GM20000 (cell line): ENCODE results near the gene ISL1.

Experiments used
- DNase-seq: peaks from one replicate; pipeline ENCODE4 v3.0.0; 2012; ENCODE audit warnings: low spot score
- CTCF ChIP-seq: IDR thresholded peaks from 2 replicates; pipeline ENCODE4 v1.5.1; 2012; ENCODE audit warnings: mild to moderate bottlenecking, control low read depth; ENCODE audit errors: extremely low read depth, missing control alignments

ISL1 gene

GRCh38 chr5:51411921-51412325 lies 28.7 kb downstream of the ISL1 start:
- no peak for DNase-seq
- no peak for TF ChIP-seq CTCF

GRCh38 chr5:51414516-51414915 lies 31.3 kb downstream of the ISL1 start:
- TF ChIP-seq CTCF = no peak
- DNase-seq = no peak

DNA sequence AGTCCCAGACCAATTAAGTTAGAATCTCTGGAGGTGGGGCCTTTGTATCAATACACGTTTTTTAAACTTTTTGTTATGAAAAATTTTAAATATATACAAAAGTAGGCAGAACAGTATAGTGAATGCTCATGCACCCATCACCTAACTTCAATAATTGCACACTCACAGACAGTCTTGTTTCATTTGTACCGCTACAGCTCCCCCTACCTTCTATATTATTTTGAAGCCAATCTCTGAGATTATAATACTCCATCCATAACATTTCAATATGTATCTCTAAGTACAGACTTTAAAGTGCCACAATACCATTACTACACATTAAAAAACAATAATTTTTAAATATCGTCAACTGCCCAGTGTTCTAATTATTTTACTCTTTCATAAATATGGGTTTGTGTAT lies 32.9 kb downstream of the ISL1 start:
- DNase-seq = no peak
- TF ChIP-seq CTCF = no peak

GRCh38 chr5:51433052-51433710 lies 49.9 kb downstream of the ISL1 start:
- TF ChIP-seq CTCF = no peak
- DNase-seq = no peak

DNA sequence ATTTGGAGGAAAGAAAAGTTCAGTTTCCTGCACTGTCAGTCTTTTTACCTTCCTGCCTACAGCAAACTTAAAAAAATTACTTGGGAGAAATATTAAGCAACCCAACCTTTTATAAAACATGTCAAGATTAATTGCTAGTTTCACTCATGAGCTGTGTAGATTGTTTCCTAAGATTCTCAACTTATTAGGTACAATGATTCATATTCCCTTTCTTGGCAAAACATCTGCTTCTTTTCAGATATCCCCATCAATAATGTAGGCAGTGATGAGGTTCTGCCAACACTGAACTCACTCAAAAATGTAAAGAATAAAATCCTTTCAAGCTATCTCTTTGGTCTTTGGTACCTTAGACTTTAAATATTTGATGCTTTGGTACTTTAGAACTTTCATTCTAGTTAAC lies 56.0 kb downstream of the ISL1 start:
- DNase-seq = no peak
- TF ChIP-seq CTCF = no peak
